ENCODE measurements around the gene CNPY4. TPM values are rescaled to one million over a fixed set of nuclear protein-coding genes. Genes with fewer than 3 reads are reported as not detected.

Gene CNPY4
- total and polyA plus RNA-seq, 12 donors = 14.0 to 46.5 (median 24.2) TPM

DNA sequence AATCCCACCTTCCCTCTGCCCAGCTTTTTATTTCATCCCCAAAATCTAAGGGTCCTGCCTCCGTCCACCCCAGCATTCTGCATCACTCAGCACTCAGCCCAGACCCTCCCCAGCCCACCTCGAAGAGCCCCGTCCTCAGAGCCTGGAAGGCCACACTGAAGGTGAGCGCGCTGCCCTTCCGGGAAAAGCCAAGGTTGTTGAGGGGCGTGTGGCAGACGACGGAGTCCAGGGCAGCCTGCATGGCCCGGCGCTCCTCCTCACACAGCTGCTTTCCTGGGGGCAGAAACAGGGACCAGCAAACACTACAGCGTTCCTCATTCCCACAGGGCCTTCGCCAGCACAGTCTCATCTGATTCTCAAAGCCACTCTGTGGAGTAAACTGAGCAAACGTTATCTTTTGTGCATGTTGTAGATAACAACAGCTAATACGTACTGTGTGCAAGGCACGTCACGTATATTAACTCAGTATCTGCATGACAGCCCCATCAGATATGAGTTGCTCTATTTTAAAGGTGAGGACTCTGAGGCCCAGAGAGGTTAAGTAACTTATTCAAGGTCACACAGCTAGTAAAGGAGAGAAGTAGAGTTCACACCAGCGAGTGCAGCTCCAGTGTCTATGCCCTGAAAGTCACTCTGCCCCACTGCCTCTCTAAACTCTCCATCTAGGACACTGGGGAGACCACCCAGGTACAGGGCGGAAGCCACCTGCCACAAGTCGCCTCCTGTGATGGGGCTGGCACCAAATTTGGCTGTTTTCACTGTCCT lies 36.3 kb downstream of the CNPY4 start:
- Histone ChIP-seq H3K4me1 (replicated peaks in 1 of 2) (peaks cover 3 to 17% of the 10 kb centered on the region in 2 donors), H3K36me3 (replicated peaks in 1 of 2) (peaks cover 0 to 36% of the 10 kb centered on the region in 2 donors), H3K27ac (no peak overlapping the region), H3K4me3 (no peak overlapping the region), H3K9me3 (replicated peaks in 1 of 3) (no peaks in the 10 kb centered on the region), H3K27me3 (no peaks in the 10 kb centered on the region)
- intact Hi-C loops (cut with DNase I) = loop anchor here in 1 of 2 donors (10.0 kb wide), 1 partner anchor 59 kb away; the partner anchor contains the start of gene PVRIG
- TF ChIP-seq POLR2A (IDR thresholded peaks at IDR 0.05) (no peak), CTCF (IDR thresholded peaks at IDR 0.05) (no peak)
- WGBS, 4 donors = 79 to 84% (median 83%) methylated on average over 12 to 20 of the region's 20 CpGs
- DNase-seq = no peak

- peaks cover 3 to 17% of the 10 kb centered on the region in 2 donors for H3K4me1 ChIP-seq (replicated peaks in 1 of 2)
- H3K27me3 ChIP-seq = no peaks in the 10 kb centered on the region
- no peak for DNase-seq
- H3K4me3 ChIP-seq = peak overlapping the region in 1 of 4 donors; percentile 83
- intact Hi-C loops (cut with DNase I) = loop anchor here in 1 of 2 donors (10.0 kb wide), 1 partner anchor 58 kb away; the partner anchor contains the start of gene PVRIG
- peaks cover 0 to 36% of the 10 kb centered on the region in 2 donors for H3K36me3 ChIP-seq (replicated peaks in 1 of 2)
- H3K27ac ChIP-seq = peak overlapping the region in 1 of 5 donors; percentile 90
- no peak for TF ChIP-seq POLR2A (IDR thresholded peaks at IDR 0.05)
- TF ChIP-seq CTCF (IDR thresholded peaks at IDR 0.05) = no peak
- H3K9me3 ChIP-seq (replicated peaks in 1 of 3) = no peaks in the 10 kb centered on the region
- WGBS, 4 donors = 80 to 82% (median 82%) methylated on average over 15 to 16 of the region's 16 CpGs
These were observed 37.1 kb downstream of the CNPY4 start for GRCh38 chr7:100156331-100157068.

DNA sequence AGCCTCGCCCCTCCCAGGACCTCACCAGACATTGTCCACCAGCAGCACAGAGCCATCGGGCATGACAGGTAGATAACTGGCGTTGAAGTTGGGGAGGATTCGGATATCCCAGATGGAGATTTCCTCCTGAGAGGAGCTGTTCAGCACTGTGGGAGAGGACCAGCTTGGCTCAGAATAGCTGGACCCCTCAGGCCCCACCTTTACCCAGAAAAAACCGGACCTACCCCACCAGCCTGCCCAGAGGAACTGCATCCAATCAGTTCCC lies 37.6 kb downstream of the CNPY4 start:
- Histone ChIP-seq H3K36me3 (replicated peaks in 1 of 2) (peaks cover 0 to 36% of the 10 kb centered on the region in 2 donors), H3K27ac (peak overlapping the region in 2 of 5 donors; percentile 79 to 90), H3K4me1 (replicated peaks in 1 of 2) (peaks cover 3 to 17% of the 10 kb centered on the region in 2 donors), H3K9me3 (replicated peaks in 1 of 3) (no peaks in the 10 kb centered on the region), H3K27me3 (no peaks in the 10 kb centered on the region), H3K4me3 (peak overlapping the region in 1 of 4 donors; percentile 83)
- DNase-seq = no peak
- intact Hi-C loops (cut with DNase I) = loop anchor here in 1 of 2 donors (10.0 kb wide), 1 partner anchor 58 kb away; the partner anchor contains the start of gene PVRIG
- WGBS, 4 donors = 70 to 88% (median 79%) methylated on average over 4 to 5 of the region's 5 CpGs
- TF ChIP-seq POLR2A (IDR thresholded peaks at IDR 0.05) = no peak
- TF ChIP-seq CTCF (IDR thresholded peaks at IDR 0.05) = no peak
